ENCODE measurements around the gene TENM4.

Gene TENM4

DNA sequence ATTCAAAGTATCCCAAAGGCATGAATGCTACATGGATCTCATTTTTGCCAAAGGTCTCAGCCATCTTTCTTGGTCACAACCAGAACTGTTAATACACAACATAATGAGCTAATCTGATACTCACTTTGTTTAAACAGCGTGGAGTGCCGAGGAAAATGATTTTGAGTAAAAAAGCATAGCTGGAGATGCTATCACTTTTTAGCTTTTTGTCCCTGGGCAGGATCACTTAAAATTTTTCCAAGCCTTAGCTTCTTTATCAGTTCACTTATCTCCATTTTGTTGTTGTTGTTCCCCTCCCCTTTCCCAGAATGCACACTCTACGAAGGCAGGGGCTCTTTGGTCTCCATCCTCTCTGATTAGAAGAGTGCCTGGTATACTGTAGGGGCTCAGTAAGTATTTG, 636.8 kb downstream of the TENM4 start:
- H3K4me3 ChIP-seq (ENCODE audit: control insufficient read depth, low read depth, low read length) = no peak overlapping the region
- TF ChIP-seq CTCF (IDR thresholded peaks at IDR 0.05; ENCODE audit: control insufficient read depth, insufficient read depth, low read depth, low read length, missing control alignments) = no peak
- DNase-seq (ENCODE audit: low read depth) = no peak

DNA sequence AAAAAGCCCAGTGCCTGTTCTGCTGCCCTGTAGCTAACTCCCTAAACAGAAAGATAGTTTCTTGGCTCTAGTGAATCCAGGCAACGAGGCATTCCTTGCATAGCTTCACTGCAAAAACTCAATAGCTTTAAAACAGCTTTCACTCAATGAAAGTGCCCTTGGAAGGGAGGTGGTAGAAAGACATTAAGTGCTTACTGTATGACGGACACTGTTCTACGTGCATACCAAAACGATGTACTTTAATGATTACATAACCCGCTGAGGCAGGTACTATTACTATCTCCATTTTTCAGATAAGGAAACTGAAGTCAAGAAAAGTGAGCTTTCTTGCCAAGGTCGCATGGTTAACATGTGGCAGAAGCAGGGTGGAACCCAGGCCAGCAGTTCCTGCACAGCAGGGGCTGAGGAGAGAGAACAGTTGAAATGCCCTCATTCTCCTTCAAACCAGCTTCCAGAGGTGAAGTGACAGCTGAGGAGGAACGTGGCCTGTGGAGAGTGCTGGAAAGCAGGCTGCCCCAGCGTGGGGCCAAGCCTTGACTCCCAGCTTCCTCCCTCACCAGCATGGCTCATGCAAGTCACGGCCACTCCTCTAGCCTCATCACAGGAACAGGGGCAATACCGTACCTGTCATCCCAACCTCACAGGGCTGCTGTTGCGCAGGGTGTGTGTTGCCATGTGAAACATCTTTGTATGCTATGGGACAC, 638.6 kb downstream of the TENM4 start:
- H3K4me3 ChIP-seq (ENCODE audit: control insufficient read depth, low read depth, low read length) = no peak overlapping the region
- no peak for TF ChIP-seq CTCF (IDR thresholded peaks at IDR 0.05; ENCODE audit: control insufficient read depth, insufficient read depth, low read depth, low read length, missing control alignments)
- DNase-seq (ENCODE audit: low read depth) = no peak

GRCh38 chr11:78801161-78801884, 639.5 kb downstream of the TENM4 start:
- no peak overlapping the region for H3K4me3 ChIP-seq (ENCODE audit: control insufficient read depth, low read depth, low read length)
- no peak for TF ChIP-seq CTCF (IDR thresholded peaks at IDR 0.05; ENCODE audit: control insufficient read depth, insufficient read depth, low read depth, low read length, missing control alignments)
- peak; percentile 98 for DNase-seq (ENCODE audit: low read depth)

DNA sequence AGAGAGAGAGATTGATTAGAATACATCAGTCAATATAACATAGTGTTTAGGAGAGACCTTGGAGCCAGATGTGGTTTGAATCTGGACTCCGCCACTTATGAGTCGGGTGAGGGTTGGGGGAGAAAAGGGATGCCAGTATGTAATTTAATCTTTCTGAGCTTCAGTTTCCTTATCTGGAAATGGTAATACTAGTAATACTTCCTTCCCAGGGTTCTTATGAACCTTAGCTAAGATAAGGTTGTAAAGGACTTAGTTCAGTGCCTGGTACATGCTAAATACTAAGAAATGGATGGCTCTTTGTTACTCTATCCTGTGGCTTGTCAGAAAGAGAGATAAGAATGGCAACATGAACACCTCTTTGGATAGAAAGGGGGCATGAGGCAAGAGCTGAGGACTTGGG, 640.1 kb downstream of the TENM4 start:
- no peak overlapping the region for H3K4me3 ChIP-seq (ENCODE audit: control insufficient read depth, low read depth, low read length)
- no peak for TF ChIP-seq CTCF (IDR thresholded peaks at IDR 0.05; ENCODE audit: control insufficient read depth, insufficient read depth, low read depth, low read length, missing control alignments)
- DNase-seq (ENCODE audit: low read depth) = no peak

GRCh38 chr11:78800096-78800690, 640.6 kb downstream of the TENM4 start:
- no peak overlapping the region for H3K4me3 ChIP-seq (ENCODE audit: control insufficient read depth, low read depth, low read length)
- DNase-seq (ENCODE audit: low read depth) = no peak
- no peak for TF ChIP-seq CTCF (IDR thresholded peaks at IDR 0.05; ENCODE audit: control insufficient read depth, insufficient read depth, low read depth, low read length, missing control alignments)

DNA sequence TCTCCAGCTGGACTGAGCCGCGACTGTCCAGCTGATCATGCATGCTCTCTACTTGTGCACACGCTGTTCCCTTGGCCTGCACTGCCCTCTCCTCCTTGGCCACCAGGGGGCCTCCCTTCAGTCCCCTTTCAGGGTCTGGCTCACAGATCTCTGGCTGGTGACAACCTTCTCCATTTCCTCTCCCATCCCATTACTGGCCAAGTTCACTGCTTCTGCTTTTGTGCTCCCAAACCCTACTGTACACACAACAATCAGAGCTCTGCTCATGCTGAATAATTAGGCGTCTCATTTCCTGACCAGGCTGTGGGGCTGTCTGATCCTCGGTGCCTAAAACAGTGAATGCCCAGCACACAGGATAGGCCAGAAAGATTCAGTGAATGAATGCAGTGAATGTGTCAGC, 642.2 kb downstream of the TENM4 start:
- H3K4me3 ChIP-seq (ENCODE audit: control insufficient read depth, low read depth, low read length) = no peak overlapping the region
- peak; percentile 85 for TF ChIP-seq CTCF (IDR thresholded peaks at IDR 0.05; ENCODE audit: control insufficient read depth, insufficient read depth, low read depth, low read length, missing control alignments)
- no peak for DNase-seq (ENCODE audit: low read depth)
